ENCODE data around the gene F12.
"Not testable (repeated sequence)": the region's sequence is repeated elsewhere in the genome, so short reads cannot be mapped to it uniquely, and the experiment has no call there.

The F12 gene

DNA sequence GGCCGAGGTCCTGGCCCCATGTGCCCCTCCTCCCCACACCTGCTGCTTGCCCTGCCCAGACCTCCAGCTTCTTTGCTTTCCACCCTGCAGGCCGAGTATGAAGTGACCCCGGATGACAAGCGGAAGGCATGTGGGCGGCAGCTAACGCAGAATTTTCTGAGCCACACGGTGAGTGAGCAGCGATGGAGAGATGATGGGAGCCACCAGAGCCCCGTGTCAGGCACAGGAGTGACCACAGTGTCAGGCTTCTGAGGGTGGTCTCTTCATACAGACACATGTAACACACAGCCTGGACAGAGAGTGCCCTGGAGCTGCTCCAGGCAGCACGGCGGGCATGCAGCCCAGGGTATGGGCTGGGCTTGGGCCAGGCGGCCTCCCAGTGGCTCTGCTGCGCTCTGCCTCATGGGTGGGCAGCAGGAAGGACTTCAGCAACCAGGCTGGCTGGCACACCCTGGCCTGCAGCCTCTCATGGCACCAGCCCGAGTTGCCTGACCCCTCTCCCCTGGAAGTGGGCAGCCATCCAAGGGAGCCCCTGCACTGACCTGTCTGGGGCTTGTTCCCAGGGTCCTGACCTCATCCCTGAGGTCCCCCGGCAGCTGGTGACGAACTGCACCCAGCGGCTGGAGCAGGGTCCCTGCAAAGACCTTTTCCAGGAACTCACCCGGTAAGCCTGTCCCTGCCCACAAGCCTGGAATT lies 22.9 kb upstream of the F12 start:
- peak; percentile 66 for DNase-seq

DNA sequence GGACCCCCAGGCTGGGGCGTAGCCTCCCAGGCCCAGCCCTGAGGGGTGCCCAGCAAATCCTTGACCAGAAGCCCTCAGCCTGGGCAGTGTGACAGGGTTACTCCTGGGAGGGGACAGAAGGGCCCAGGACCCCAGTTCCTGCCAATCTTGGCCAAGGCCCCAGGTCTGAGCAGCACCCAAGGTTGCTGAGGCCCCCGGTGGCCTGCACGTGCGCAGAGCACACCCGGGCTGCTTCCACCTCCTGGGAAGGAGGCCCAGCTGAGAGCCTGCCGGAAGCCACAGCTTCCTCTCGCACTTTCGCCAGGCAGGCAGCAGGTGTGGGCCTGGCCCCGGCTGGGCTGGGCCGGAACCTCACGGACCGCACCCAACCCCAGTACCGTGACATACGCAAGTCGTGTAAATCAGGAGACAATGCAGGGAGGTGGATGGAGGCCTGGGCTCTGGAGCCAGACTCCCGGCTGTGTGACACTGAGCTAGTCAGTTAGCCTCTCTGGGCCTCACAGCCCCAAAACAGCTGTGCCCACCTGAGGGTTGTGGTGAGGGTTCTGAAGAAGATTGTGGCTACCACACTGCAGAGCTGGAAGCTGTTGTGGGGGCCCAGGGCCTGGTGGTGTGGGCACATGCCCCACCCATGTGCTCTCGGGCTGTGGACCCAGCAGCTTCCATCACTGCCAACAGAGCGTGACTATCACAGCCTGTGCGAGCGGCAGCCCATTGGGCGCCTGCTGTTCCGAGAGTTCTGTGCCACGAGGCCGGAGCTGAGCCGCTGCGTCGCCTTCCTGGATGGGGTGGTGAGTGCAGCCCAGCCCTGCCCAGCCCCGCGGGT lies 22.2 kb upstream of the F12 start:
- DNase-seq: peak; percentile 85

DNA sequence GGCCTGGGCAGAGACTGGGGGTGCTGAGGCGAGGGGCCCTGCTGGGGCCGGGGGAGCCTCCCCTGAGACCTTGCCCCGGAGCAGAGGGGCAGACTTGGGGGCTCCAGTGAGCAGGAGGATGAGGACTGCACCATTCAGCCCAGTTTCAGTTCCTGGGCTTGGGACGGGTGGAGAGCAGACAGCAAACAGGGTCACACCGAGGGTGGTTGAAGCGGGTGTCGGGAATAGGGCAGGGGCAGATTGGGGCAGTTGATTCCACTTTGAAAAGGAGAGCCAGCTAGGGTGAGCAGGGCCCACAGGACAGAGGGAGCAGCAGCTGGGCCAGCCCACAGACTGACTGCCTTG lies 21.6 kb upstream of the F12 start:
- DNase-seq: no peak

DNA sequence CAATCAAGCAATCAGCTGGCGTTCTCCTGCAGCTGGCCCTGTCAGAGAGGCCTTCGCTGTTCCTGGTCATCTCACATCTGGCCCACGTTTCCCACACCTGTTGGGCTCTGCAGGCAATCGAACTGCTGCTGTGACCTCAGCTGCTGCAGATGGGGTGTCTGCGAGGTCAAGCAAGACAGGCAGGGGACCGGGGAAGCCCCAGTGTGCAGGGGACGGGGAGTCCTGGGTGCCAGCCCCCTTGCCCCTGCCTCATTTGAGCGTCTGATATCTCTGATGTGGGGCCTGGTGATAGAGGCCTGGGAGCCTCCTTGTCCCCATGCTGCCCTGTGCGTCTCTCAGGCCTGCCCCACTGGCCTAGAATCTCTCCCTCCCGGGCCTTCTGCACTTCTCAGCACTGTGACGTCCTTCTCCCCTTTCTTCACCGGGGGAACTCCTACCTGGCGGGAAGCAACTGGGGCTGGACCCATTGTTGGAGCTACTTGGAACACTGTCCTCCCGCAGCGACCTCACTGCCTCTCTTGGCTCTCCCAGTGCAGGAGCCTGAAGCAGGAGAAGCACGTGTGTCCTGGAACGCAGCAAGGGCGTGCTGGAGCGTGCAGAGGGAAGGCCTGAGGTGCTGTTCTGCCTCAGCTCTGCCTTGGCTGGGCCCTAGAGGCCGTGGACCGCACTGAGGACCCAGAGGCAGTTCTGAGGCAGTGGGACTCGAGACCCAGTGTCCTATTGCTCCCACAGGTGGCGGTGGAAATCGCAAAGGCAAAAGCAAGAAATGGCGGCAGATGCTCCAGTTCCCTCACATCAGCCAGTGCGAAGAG lies 21.0 kb upstream of the F12 start:
- DNase-seq: no peak

DNA sequence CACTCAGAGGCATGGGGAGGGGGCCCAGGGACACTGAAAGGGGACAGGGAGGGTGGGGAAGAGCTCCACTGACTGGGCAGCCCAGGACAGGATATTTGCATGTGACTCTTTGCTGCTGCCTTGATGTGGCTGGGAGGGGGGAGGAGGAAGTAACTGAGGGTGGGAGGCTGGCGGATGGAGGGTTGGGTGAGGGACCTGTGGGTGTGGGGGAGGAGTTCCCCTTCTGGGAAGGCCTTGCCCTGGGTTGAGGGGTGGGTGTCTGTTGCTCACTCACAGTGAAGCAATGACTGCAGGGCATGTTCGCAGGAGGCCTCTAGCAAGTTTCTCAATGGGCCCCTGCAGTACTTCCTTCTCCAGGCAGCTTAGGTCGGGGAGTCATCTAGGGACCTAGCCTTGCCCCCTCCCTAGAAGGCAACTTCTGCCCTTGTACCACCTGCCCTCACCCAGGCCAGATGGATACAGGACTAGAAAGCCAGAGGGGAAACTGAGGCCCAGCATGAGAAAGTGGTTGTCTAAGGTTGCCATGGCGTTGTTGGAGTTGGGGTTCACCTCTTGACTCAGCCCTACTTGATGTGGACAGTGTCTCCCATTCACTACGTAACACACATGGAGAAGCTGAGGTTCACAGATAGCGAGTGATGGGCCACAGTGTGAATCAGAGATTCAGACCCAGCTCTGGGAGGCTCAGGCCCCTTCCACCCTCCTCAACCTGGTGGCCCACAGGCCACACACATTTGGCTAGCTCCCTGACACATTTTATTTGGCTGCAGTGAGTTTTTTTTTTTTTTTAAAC lies 20.1 kb upstream of the F12 start:
- peak; percentile 95 for DNase-seq

DNA sequence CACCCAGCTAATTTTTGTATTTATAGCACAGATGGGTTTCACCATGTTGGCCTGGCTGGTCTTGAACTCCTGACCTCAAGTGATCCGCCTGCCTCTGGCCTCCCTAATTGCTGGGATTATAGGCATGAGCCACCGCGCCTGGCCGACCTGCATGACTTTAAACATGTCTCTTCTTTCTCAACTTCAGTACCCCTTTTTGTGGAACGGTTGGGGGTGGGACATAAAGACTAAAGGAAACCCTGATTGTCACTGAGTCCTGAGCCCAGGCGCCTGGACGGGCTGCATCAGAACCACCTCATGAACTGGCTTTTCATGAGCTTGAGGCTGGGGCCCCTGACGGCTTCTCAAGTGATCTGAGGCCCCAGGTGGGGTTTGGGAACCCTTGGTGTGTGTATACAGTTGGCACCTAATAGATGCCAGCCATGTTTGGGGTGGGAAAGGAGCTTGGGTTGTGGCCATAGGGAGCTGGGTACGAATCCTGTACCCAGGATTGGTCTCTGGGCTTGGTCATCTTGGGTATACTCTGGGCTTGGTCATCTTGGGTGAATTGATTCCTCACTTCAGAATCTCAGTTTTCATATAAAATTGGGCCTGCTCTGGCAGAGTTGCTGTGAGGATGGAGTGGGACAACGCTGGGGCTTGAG lies 19.3 kb upstream of the F12 start:
- DNase-seq: no peak

DNA sequence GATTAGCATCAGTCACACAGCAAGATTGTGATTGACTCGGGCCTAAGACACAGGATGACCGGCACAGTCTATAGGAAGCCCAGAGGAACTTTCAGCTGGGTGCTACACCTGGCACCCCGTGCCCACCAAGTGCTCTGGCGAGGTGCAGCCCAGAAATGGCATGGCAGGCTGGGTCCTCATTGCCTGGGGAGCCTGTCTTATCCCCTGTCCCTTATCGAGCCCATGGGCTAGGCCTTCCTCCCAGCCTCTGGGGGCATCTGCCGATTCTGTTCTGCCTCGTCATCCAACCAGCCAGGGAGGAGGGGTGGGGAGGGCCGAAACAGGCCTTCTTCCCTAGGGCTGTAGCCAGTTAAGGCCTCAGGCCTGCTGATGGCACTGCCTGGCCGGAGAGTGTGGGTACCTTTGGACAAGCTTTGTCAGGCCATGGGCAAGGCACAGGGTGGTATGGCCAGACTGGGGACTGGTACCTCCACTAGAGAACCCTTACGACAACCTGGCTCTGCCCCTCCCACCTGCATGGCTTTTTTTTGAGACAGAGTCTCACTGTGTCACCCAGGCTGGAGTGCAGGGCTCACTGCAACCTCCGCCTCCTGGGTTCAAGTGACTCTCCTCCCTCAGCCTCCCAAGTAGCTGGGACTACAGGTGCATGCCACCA lies 18.7 kb upstream of the F12 start:
- DNase-seq: peak; percentile 61

DNA sequence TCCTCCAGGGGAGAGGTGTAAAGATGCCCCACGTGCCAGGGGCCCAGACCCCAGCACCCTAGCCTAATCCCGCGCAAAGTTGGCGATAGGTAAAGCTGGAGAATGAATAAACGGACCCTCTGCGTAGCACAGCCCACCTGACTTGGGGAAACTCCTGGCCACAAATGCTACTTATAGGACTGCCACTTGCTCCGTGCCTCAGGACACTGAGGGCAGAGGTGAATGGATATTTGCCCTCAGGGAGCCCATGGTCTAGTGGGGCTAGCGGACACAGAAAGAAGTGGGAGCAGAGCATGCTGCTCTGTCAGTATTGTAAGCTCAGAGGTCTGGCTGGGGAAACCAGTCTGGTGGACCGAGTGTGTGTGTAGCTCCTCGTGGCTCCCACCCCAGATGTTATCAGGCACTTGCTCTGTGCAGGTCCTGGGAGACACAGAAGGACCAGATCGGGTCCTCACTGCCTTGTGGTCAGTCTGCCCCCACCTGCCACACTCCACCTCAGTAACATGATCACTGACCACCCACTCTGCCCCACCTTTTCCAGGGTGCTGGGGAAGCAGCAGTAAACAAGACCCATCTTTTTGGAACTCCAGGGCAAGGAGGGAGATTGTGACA lies 18.0 kb upstream of the F12 start:
- no peak for DNase-seq

DNA sequence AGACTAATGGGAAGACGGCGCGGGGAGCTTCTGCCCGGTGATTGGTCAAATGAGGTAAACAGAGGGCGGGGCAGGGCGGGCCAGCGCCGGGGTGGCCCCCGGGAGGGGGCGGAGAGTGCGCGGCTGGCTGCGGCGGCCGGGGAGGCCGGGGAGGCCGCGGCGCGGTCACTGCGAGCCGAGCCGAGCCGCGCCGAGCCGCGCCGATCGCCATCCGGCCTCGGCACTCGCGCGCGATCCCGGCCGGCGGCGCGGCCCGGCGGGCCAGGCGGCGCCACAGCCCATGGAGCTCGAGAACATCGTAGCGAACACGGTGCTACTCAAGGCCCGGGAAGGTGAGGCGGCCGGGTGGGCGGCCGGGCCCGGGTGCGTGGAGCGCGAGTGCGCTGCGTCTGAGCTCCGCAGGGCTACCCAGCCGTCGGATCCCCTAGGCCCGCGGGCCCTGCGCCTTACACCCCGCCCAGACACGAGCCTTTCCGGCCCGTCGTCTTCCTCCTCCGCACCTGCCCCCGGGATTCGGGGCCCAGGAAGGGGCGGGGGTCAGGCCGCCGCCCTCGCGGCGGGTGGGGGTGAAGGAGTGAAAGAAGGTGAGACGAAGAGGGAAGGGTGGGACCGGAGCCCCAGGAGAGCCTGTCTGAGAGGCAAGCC lies 17.3 kb upstream of the F12 start, which contains the start of gene GRK6:
Gene GRK6, plus strand, starts transcription at position 111 of the 645 bp plus-strand sequence. Its CDS starts 170 bp downstream, at position 281.
- peak; percentile 71 for DNase-seq

DNA sequence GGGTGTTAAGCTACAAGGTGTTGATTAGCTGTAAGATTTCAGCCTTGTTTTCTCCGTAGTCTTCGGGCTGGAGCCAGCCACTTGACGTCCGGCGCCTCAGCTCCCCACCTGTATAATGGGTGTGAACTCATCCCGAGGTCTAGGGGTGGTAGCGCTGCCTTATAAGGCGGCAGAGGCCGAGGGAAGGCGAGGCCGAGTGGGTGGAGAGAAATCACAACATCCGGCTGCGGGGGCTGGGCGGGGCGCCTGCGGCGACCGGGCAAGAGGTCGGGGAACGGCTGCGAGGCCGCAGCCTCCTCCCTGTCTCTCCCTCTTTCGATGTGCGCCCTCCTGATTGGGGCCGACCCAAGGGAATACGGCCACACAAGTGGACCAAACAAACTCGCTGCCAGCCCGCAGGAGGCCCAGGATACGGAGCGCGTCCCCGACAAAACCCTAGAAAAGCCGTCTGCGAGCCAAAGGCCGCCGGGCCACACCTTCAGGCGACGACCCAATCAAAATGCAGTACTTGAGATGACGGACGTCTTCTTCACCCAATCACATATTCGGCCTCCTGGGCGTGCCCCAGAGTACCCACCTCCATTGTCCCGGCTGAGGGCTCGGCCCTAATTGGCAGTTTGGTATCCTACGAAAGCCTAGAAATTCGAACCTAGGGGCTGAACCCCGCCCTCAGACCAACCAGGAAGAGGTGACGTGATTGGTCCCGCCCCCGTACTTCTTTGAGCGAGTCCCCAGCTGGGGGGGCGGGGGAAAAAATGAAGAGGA lies 16.6 kb upstream of the F12 start:
- DNase-seq: peak; percentile 100

DNA sequence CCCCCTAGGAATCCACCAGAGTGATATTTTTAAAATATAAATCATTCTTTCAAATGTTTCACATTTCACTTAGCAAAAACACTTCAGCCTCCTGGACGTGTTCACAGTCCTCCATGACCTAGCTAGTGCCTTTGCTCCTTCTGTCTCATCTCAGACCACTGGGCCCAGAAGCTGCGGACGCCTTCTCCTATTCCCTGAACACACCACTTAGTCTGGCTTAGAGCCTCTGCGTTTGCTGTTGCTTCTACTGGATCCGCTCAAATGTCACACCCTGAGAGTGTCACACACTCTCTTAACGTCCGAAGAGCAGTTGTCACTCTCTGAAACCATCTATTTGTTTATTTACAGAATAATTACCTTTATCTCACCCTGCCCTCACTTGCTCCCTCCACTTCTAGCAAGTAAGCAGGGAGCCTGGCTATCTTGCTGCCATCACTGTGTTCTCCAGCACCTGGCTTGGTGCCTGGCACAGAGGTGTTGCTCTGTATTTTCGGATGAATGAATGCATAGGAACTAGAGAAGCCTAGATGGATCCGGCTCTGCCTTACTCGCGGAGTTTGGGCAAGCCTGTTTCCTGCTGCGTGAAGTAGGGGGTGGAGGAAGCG lies 15.9 kb upstream of the F12 start:
- peak; percentile 24 for DNase-seq

DNA sequence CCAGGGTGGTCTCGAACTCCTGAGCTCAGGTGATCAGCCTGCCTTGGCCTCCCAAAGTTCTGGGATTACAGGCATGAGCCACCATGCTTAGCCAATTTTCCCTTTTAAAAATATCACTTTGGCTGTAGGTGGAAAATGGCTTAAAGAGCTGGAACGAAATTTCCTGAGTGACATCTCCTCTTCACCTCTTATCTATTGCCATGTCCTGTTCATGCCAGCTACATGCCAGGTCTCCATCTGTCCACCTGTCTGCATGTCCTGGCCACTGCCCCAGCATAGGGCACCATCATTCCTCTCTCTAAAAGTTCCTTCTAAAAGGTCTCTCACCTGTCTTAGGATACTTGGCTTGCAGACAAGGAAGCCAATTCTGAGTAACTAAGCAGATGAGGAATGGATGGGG lies 14.3 kb upstream of the F12 start:
- DNase-seq: no peak

DNA sequence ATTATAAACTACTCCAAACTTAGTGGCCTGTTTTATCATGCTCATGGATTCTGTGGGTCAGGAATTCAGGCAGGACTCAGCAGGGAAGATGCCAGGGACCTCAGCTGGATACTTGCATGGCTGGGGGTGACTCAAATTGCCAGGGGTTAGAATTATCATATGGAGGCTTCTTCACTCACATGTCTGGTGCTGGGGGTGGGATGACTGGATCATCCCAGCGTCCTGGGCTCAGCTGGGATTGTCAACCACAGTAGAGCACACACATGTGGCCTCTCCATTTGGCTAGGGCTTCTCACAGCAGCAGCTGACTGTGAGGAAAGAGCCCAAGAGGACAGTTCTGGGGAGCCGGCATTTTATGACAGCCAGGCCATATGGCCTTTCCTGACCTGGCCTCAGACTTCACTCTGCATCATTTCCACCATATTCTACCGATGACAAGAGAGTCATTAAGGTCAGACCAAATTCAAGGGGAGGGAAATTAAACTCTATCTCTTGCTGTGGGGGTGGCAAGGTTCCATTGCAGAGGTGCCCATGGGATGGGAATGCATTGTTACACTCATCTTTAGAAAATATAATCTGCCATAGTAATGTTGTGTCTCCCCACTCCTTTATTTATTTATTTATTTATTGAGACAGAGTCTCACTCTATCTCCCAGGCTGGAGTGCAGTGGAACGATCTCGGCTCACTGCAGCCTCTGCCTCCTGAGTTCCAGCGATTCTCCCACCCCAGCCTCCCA lies 11.9 kb upstream of the F12 start:
- no peak for DNase-seq

DNA sequence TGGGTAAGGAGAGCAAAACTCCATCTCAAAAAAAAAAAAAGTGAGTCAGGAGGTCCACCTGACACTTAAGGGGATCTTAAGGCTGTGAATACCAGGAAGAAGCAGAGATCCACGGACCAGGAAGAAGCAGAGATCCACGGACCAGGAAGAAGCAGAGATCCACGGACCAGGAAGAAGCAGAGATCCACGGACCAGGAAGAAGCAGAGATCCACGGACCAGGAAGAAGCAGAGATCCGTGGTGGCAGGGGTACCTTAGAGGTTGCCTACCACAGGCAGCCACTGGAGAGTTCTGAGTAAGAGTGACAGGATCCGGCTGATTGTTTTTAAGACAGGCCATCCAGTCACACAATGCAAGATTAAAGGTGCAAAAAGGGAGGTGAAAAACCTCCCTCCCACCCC lies 11.1 kb upstream of the F12 start:
- DNase-seq: not testable (repeated sequence)

DNA sequence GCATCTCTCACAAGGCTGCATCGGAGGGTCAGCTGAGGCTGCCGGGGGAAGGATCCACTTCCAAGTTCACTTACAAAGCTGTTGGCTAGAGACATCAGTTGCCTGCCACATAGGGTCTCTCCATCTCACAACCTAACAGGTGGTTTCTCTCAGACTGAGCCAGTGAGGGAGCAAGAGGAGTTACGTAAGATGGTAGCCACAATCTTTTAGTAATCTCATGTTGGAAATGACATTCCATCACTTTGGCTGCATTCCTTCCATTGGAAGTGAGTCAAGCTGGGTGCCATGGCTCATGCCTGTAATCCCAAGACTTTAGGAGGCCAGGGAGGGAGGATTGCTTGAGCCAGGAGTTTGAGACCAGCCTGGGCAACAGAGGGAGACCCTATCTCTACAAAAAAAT lies 9.7 kb upstream of the F12 start:
- DNase-seq: no peak

DNA sequence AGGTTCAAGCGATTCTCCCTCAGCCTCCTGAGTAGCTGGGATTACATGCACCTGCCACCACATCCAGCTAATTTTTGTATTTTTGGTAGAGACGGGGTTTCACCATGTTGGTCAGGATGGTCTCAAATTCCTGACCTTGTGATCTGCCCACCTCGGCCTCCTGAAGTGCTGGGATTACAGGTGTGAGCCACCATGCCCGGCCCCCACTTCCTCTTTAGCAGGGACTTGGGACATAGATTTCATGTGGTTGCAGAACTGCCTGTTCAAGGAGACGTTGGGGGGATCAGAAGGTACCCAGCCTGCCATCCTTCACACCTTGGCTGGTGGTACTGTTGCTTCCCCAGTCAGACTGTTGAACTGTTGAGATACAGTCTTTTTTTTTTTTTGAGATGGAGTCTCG lies 7.7 kb upstream of the F12 start:
- not testable (repeated sequence) for DNase-seq

DNA sequence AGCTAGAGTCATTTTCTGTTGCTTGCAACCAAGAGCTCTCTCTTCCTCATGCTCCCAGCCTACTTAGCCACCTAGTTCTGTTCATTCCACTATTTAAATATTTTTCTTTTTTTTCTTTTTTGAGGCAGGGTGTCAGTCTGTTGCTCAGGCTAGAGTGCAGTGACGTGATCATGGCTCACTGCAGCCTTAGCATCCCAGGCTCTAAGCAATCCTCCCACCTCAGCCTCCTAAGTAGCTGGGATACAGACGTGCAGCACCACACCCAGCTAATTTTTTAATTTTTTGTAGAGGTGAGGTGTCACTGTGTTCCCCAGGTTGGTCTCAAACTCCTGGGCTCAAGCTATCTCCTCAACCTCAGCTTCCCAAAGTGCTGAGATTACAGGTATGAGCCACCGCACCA lies 5.1 kb upstream of the F12 start:
- DNase-seq: no peak

DNA sequence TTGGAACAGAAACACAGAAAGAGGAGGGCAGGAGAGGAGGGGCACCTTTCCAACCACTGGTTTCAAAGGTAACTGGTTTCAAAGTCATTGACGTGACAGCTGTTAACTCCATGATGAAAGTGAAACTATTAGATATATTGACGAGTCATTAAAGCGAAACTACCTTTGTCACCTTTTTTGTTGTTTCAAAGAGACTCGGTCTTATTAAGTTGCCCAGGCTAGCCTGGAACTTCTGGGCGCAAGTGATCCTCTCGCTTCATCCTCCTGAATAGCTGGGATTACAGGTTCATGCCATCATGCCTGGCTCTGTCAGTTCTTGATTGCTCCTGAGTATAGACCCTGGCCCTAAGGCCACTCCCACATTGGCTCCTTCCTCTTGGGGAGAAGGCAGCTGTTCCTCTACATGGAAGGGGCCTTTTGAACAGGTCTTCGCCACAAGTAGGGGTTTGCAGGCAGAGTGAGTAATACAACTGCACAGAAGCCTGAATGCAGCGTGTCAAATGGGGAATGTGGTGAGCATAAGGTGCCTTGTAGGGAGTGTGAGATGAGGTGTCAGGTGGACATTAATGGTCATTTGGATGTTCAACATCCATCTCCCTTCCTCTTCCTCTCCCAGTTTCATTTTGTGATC lies 3.4 kb upstream of the F12 start:
- DNase-seq: peak; percentile 37
